AG09309 (cell line): Measurements from ENCODE around the gene CLDN14.
A peak's percentile ranks its signal among the peaks of the same experiment; 100 is the strongest.

Experiments used
- DNase-seq: peaks from one replicate; pipeline ENCODE4 v3.0.0-alpha.2; 2010; ENCODE audit warnings: low read depth
- H3K4me3 ChIP-seq: 2 replicates; pipeline ENCODE4 v1.5.1; 2011; ENCODE audit warnings: mild to moderate bottlenecking, low read depth, low read length, moderate library complexity; ENCODE audit not compliant: control insufficient read depth
- CTCF ChIP-seq: IDR thresholded peaks from 2 replicates; pipeline ENCODE4 v1.5.1; 2011; ENCODE audit warnings: mild to moderate bottlenecking, low read depth, low read length, inconsistent platforms; ENCODE audit not compliant: insufficient read depth, control insufficient read depth; ENCODE audit errors: missing control alignments

The CLDN14 gene

GRCh38 chr21:36450511-36450910, 29.4 kb downstream of the CLDN14 start:
- H3K4me3 ChIP-seq: no peak overlapping the region
- no peak for DNase-seq
- TF ChIP-seq CTCF: no peak

GRCh38 chr21:36446301-36446700, 33.6 kb downstream of the CLDN14 start:
- no peak overlapping the region for H3K4me3 ChIP-seq
- no peak for TF ChIP-seq CTCF
- no peak for DNase-seq

- no peak for DNase-seq
- TF ChIP-seq CTCF: no peak
- H3K4me3 ChIP-seq: no peak overlapping the region
Measured at GRCh38 chr21:36441715-36442114, 38.2 kb downstream of the CLDN14 start.

- TF ChIP-seq CTCF: no peak
- H3K4me3 ChIP-seq: no peak overlapping the region
- DNase-seq: peak; percentile 74
Measured at GRCh38 chr21:36437745-36438128, 42.2 kb downstream of the CLDN14 start.

GRCh38 chr21:36436829-36437744, 42.8 kb downstream of the CLDN14 start:
- DNase-seq: no peak
- no peak for TF ChIP-seq CTCF
- no peak overlapping the region for H3K4me3 ChIP-seq

GRCh38 chr21:36434144-36434543, 45.8 kb downstream of the CLDN14 start:
- DNase-seq: no peak
- H3K4me3 ChIP-seq: no peak overlapping the region
- no peak for TF ChIP-seq CTCF
